Epithelial cell of prostate (primary cell): ENCODE results near the gene NRXN3.
A peak's percentile ranks its signal among the peaks of the same experiment; 100 is the strongest.

Experiments used
- DNase-seq: peaks from one replicate; pipeline ENCODE4 v3.0.0-alpha.2; 2011; ENCODE audit warnings: low read depth, low spot score
- H3K27ac ChIP-seq: fragments of 450-650 bp; 2 replicates; pipeline ENCODE4 v1.5.1; 2017; ENCODE audit warnings: mild to moderate bottlenecking

The NRXN3 gene

DNA sequence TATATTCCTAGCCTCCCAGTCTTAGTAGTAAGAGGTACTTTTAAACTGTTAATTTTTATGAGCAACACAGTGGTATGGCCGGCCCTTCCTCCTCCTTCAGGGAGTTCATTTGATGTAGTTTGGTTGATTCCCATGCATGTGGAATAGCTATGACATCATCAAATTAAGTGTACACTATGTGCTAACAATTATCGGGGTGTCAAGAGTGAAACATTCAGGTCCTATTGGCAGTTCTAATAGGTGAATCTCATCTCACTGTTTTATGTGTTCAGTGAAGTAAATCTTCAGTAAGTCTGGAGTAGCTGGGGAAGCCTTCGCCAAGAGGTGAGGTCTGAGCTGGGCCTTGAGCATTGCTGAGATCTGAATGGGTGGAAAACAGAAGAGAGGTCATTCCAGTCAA, 1384.6 kb downstream of the NRXN3 start:
- DNase-seq: no peak
- no peak overlapping the region for H3K27ac ChIP-seq

GRCh38 chr14:79555429-79555828, 1385.3 kb downstream of the NRXN3 start:
- no peak overlapping the region for H3K27ac ChIP-seq
- DNase-seq: no peak

- no peak overlapping the region for H3K27ac ChIP-seq
- DNase-seq: no peak
These were observed 1387.1 kb downstream of the NRXN3 start for GRCh38 chr14:79557309-79557708.

- DNase-seq: no peak
- H3K27ac ChIP-seq: no peak overlapping the region
These were observed 1392.0 kb downstream of the NRXN3 start for GRCh38 chr14:79562185-79562584.

GRCh38 chr14:79564371-79564770, 1394.2 kb downstream of the NRXN3 start:
- DNase-seq: no peak
- no peak overlapping the region for H3K27ac ChIP-seq

- no peak for DNase-seq
- H3K27ac ChIP-seq: no peak overlapping the region
These were observed 1397.1 kb downstream of the NRXN3 start for GRCh38 chr14:79567306-79567705.

DNA sequence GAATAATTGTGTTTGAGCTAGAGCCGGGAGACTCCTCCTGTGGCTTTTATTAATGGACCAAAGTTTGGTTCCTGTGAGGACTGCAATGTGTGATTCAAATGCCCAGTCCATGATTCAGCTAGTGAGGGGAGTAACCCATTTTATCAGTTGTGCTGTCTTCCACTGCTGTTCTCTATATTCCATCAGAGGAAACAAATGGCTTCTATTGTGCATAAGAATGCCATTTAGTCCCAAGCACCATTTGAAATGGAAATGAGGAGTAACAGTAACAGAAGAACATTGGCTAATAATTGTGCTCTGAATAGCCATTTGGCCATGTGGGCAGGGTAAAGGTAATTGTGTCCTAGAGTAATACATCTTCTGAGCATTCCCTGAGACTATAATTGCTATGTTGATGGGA, 1398.4 kb downstream of the NRXN3 start:
- H3K27ac ChIP-seq: no peak overlapping the region
- no peak for DNase-seq

- DNase-seq: no peak
These were observed 1398.9 kb downstream of the NRXN3 start for GRCh38 chr14:79569072-79569471.

GRCh38 chr14:79570648-79571047, 1400.5 kb downstream of the NRXN3 start:
- H3K27ac ChIP-seq: no peak overlapping the region
- DNase-seq: no peak

More at GRCh38 chr14:79569072-79569471, 1398.9 kb downstream of the NRXN3 start:
- H3K27ac ChIP-seq: no peak overlapping the region

DNA sequence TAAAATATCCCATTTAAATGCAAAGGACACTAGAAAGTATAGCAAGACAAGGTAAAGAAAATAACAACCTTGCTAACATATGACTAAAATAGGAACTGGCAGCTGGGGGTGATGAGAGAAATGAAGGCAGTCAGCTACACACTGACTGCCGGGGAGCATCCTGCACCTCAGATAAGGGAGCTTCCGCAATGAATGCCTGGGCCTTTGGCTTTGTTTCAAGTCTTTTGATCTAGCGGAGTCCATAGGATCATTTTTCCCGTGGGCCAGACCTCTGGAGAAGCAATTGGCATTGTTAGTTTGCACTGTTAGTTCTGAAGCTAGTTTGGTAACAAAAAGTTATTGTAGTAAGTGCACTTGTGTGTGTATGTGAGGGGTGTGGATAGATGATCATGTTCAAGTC, 1401.2 kb downstream of the NRXN3 start:
- no peak for DNase-seq
- H3K27ac ChIP-seq: no peak overlapping the region

DNA sequence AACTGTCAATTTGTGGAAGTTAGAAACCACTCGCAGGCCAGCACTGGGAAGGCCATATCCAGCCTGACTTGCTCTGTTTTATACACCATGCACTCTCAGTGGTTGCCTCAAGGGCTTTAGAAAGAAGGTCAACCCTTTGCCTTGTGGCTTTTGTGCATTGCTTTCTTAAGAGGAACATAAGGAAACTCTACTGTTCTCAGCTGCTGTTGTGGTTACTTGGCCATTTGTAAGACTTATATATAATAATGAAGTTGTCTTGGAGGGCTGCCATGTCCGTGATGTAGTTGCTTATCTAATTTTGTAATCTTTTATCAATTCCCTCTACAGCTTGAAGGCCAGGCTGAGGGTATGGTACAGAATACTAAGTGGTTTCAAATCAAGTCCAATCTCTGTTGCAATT, 1403.3 kb downstream of the NRXN3 start:
- H3K27ac ChIP-seq: no peak overlapping the region
- DNase-seq: no peak

DNA sequence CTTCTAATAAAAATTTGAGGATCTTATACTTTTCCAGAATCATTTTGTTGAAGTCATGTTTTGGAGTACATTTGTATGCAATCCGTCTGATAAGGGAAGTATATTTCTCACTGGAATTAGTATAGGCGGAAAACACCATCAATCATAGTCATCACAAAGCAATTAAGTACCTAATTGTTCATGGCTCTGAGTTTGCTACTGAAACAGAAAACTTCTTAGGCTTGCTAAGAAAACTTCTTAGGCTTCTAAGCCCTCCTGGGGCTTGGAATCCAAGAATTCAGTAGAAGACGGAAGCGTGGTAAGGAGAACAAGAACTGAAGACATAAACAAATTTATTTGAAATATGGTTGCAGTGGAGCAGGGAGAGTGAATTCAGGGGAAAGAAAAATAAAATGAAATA, 1404.9 kb downstream of the NRXN3 start:
- DNase-seq: no peak
- no peak overlapping the region for H3K27ac ChIP-seq

- no peak for DNase-seq
- no peak overlapping the region for H3K27ac ChIP-seq
These were observed 1406.3 kb downstream of the NRXN3 start for GRCh38 chr14:79576424-79576823.

DNA sequence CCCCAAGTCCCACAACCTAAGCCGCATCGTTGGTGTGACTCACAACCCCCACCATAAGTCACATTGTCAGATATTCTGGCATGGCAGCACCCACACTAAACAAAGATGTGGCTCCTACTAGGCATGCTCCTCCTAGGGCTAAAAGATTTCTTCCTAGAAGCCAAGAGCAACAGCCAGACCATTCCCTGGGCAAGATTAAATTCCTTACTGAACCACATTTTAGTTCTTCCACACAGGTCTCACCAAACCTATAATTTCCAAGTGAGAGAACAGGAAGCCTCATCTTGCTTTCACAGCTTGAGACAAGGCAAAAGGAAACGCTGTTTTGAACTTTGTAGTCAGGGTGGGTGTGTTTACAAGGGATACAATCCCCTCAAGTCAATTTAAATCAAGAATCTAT, 1408.3 kb downstream of the NRXN3 start:
- DNase-seq: no peak
- no peak overlapping the region for H3K27ac ChIP-seq

DNA sequence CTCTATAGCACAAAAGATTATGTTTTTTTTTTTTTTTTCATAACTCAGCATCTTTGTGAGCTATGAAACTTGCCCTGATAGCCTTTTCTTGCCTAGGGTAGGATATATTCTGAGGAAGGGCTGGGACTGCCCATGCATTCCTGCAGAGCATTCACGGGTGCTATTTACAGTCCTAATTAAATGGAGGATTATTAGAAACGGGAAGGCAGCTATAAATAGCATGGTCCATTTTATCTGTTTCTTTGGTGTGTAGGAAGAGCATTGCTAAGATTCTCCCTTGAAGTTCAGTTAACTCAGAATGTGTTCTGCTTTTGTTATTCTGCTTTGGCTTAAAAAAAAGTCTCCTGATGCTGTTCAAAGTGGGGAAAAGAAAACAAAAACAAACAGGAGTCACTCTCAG, 1410.2 kb downstream of the NRXN3 start:
- no peak for DNase-seq
- H3K27ac ChIP-seq: no peak overlapping the region

DNA sequence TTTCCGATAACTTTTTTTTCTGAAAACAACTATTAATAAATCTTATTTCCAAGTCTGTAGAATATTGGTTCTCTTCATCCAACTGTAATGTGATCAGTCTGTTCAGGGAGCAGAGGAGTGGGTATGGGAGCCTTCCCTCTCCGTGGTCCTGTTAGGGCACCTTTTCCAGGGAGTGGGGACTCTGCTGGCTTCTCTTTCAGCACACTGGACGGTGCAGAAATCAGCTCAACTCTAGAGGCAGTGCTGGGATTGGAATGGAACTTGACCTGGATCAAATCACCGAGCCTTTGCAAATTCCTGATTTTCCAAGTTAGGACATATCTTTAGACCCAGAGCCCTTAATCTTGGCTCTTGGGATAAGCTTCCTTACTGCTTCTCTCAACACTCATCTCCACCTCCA, 1410.7 kb downstream of the NRXN3 start:
- no peak for DNase-seq
- H3K27ac ChIP-seq: no peak overlapping the region

DNA sequence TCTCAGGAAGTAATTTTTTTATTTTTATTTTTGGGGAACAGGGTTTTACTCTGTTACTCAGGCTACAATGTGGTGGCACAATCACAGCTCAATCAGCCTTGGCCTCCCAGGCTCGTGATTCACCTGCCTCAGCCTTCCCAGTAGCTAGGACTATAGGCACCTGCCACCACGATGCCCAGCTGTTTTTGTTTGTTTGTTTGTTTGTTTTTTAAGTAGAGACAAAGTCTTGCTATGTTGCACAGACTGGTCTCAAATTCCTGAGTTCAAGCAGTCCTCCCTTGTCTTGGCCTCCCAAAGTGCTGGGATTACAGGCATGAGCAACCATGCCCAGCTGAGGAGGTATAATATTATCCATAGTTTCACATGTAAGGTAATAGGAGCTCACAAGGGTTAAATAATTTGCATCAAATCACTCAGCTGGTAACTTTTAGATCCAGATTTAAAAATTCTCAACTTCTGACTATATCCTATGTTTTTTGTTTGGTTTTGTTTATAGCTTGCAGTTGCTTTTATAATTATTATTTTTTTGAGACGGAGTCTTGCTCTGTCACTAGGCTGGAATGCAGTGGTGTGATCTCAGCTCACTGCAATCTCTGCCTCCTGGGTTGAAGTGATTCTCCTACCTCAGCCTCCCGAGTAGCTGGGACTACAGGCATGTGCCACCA, 1411.9 kb downstream of the NRXN3 start:
- peak overlapping the region; percentile 43 for H3K27ac ChIP-seq
- DNase-seq: no peak

DNA sequence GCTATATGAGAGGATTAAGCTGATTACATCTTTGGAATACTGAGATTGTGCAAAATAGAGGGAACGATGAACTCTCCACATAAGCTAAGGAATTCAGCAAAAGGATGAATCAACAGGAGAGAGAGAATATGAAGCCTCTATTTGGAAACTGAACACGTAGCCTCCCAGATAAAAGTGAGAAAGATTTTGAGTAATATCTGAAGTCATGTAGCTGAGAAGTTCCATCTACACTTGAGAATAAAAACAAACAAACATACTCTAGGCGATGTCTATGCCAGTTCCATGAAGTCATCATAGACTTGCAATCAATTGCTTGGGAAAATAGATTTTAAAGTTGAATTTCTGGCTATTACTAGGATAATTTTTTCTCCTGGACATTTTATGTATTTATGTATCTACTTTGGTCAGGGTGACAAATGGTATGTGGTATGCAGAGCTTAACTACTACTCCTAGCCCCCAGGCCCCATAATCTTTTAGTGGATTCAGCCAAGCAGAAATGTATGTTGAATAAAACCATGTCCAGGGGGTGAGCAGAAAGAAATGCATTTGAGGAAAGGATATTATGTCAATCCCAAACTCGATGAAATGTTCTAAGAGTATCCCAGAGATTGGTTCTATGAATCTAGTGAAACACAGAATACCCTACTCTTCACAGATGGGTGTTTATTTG, 1413.7 kb downstream of the NRXN3 start:
- no peak overlapping the region for H3K27ac ChIP-seq
- no peak for DNase-seq

DNA sequence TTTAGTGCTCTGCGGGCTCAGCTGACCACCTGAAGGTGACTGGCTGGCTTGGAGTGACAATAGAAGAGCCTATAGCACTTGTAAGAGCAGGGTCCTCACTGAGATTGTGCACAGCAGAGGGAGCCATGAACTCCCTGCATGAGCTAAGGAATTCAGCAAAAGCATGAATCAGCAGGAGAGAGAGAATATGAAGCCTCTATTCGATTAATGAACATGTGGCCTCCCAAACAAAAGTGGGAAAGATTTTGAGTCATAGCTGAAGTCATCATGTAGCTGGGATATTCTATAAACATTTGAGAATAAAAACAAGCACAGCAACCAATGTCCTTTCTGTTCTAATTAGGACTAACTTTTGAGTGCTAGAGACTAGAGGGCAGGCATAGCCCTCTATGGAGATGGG, 1414.5 kb downstream of the NRXN3 start:
- peak; percentile 53 for DNase-seq
- H3K27ac ChIP-seq: peak overlapping the region; percentile 16

DNA sequence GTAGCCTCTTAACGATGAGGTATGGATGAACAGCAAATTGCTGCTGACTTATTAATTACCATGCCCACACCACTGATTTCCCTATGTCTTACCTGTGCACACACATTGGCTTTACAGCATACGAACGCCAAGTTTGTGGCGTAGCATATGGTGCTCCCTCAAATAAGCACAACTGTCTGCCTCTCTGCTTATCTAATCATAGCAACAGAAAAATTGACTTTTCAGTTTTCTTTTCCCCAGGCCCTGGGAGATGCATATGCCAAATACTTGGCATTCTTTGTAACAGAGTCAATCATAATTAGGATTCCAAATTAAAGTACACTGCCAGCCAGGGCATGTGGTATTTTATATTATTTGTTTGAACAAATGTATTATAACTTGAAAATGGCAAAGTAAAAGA, 1415.7 kb downstream of the NRXN3 start:
- DNase-seq: no peak

GRCh38 chr14:79586416-79586815, 1416.2 kb downstream of the NRXN3 start:
- no peak overlapping the region for H3K27ac ChIP-seq
- no peak for DNase-seq

More for the DNA sequence above, 1415.7 kb downstream of the NRXN3 start:
- H3K27ac ChIP-seq: no peak overlapping the region

DNA sequence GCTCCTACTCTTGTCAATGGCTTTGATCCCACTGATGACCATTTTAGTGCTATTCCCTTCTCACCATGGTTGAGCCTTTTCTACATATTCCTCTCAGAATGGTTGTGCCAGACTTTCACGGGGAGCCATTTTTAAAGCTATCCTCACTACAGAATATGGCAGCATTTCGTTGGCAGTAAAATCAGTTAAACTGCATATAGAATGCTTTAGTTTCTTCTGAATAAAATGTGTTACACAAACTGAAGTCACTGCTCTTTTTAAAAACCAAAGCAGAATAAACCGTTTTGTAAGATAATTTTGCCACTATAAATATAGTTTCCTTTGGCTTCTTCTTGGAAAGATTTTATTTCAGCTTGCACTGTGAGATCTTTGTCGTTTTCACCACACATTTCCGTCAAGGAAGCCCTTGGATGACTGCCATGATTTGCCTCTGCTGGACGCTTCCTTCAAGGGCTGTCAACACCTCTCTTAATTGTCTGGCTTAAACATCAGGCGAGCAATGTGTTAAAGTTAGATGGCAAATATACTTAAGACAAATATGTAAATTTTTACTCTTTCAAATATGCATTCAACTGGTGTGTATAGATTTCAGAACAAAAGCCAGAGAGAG, 1416.9 kb downstream of the NRXN3 start:
- H3K27ac ChIP-seq: no peak overlapping the region
- no peak for DNase-seq
